ENCODE measurements around the gene RAP1B.

Gene RAP1B

GRCh38 chr12:68628698-68629097 is 18.0 kb downstream of the RAP1B start:
- TF ChIP-seq SIN3A (IDR thresholded peaks at IDR 0.05; ENCODE audit: borderline replicate concordance, insufficient read depth, low read length) (no peak), REST (IDR thresholded peaks at IDR 0.05; ENCODE audit: insufficient read depth in 1 of 2, low read depth in 2 of 2, low read length in 2 of 2) (no peak), POLR2AphosphoS5 (IDR thresholded peaks at IDR 0.05; ENCODE audit: low read depth, low read length) (no peak), FOXP2 (optimal IDR thresholded peaks at IDR 0.05; ENCODE audit: borderline replicate concordance, extremely low read depth, extremely low read length, insufficient read depth) (no peak), TAF1 (IDR thresholded peaks at IDR 0.05; ENCODE audit: borderline replicate concordance, insufficient read depth, low read length) (no peak)

DNA sequence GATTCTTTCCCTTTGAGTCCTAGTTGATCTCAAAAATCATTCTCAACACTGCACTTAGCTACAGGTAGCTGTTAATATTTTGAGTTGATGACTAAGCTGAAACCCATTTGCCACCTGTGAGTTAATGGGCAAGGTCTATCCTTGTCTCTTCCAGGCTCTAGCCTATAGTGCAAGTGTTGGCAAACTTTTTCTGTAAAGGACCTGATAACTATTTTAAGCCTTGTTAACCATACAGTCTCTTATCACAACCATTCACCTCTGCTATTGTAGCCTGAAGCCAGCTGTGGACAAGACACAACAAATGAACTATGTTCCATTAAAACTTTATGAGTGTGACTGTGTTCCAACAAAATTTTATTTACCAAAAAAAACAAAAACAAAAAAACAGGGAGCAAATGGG is 19.4 kb downstream of the RAP1B start:
- TF ChIP-seq REST (IDR thresholded peaks at IDR 0.05; ENCODE audit: insufficient read depth in 1 of 2, low read depth in 2 of 2, low read length in 2 of 2) (no peak), SIN3A (IDR thresholded peaks at IDR 0.05; ENCODE audit: borderline replicate concordance, insufficient read depth, low read length) (no peak), TAF1 (IDR thresholded peaks at IDR 0.05; ENCODE audit: borderline replicate concordance, insufficient read depth, low read length) (no peak), POLR2AphosphoS5 (IDR thresholded peaks at IDR 0.05; ENCODE audit: low read depth, low read length) (no peak), FOXP2 (optimal IDR thresholded peaks at IDR 0.05; ENCODE audit: borderline replicate concordance, extremely low read depth, extremely low read length, insufficient read depth) (no peak)

GRCh38 chr12:68630598-68630997 is 19.9 kb downstream of the RAP1B start:
- TF ChIP-seq FOXP2 (optimal IDR thresholded peaks at IDR 0.05; ENCODE audit: borderline replicate concordance, extremely low read depth, extremely low read length, insufficient read depth) = no peak
- no peak for TF ChIP-seq SIN3A (IDR thresholded peaks at IDR 0.05; ENCODE audit: borderline replicate concordance, insufficient read depth, low read length)
- no peak for TF ChIP-seq POLR2AphosphoS5 (IDR thresholded peaks at IDR 0.05; ENCODE audit: low read depth, low read length)
- TF ChIP-seq REST (IDR thresholded peaks at IDR 0.05; ENCODE audit: insufficient read depth in 1 of 2, low read depth in 2 of 2, low read length in 2 of 2) = no peak
- no peak for TF ChIP-seq TAF1 (IDR thresholded peaks at IDR 0.05; ENCODE audit: borderline replicate concordance, insufficient read depth, low read length)

GRCh38 chr12:68631227-68631626 is 20.5 kb downstream of the RAP1B start:
- TF ChIP-seq SIN3A (IDR thresholded peaks at IDR 0.05; ENCODE audit: borderline replicate concordance, insufficient read depth, low read length) = no peak
- TF ChIP-seq FOXP2 (optimal IDR thresholded peaks at IDR 0.05; ENCODE audit: borderline replicate concordance, extremely low read depth, extremely low read length, insufficient read depth) = no peak
- no peak for TF ChIP-seq TAF1 (IDR thresholded peaks at IDR 0.05; ENCODE audit: borderline replicate concordance, insufficient read depth, low read length)
- no peak for TF ChIP-seq REST (IDR thresholded peaks at IDR 0.05; ENCODE audit: insufficient read depth in 1 of 2, low read depth in 2 of 2, low read length in 2 of 2)
- TF ChIP-seq POLR2AphosphoS5 (IDR thresholded peaks at IDR 0.05; ENCODE audit: low read depth, low read length) = no peak

DNA sequence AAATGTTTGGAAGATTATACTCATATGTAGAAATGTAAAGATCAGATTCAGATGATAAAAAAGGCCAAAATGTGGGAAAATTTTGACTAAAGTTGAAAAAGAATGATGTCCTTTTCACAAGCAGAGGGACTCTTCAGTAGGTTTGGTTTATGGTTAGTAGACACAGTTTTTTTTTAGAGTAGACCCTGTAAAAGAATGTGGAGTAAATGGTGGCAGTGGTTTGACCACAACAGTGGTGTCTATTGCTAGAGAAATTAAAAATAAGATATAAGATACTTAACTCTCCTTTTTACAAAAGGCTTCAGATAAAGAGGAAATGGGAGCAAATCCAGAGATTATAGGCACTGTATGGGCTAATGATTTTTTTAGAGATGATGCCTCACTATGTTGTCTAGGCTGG is 21.8 kb downstream of the RAP1B start:
- TF ChIP-seq SIN3A (IDR thresholded peaks at IDR 0.05; ENCODE audit: borderline replicate concordance, insufficient read depth, low read length) = no peak
